HCT116 (cell line): Measurements from ENCODE around the gene ANAPC2.

Source experiments
- CTCF ChIP-seq, 3 experiments: fragments of 200-600 bp in 1 of 3; sonication (generic) in 1 of 3; IDR thresholded peaks in 2 of 3; conservative IDR thresholded peaks in 1 of 3; 2 replicates each; pipeline ENCODE4 v1.5.1; 2012 to 2017; ENCODE audit warnings: low read depth in 2 of 3, low read length in 2 of 3, antibody characterized with exemption in 1 of 3, borderline replicate concordance in 1 of 3, control low read depth in 1 of 3, mild to moderate bottlenecking in 1 of 3, mixed read lengths in 1 of 3, mixed run types in 1 of 3, moderate library complexity in 1 of 3; ENCODE audit not compliant: insufficient read depth in 1 of 3
- YY1 ChIP-seq: IDR thresholded peaks from 2 replicates; pipeline ENCODE4 v1.6.1; 2011; ENCODE audit warnings: low read length, low read depth, moderate library complexity, mild to moderate bottlenecking; ENCODE audit not compliant: insufficient replicate concordance; ENCODE audit errors: extremely low read depth
- ZNF274 ChIP-seq: fragments of 200-500 bp; sonication (Bioruptor generic); IDR thresholded peaks from 2 replicates; pipeline ENCODE4 v1.6.1; 2014; ENCODE audit warnings: mild to moderate bottlenecking, low read depth, low read length, inconsistent platforms

- no peak for TF ChIP-seq CTCF (IDR thresholded peaks at IDR 0.05 in 2 of 3, conservative IDR thresholded peaks at IDR 0.05 in 1 of 3; ENCODE audit: borderline replicate concordance in 1 of 3, insufficient read depth in 1 of 3, low read depth in 2 of 3, low read length in 2 of 3)
- TF ChIP-seq YY1 = no peak
- no peak for TF ChIP-seq ZNF274
These were observed 60.0 kb downstream of the ANAPC2 start for GRCh38 chr9:137128158-137128861.
